Stimulated activated CD4-positive, alpha-beta T cell treated with anti-CD3 and anti-CD28 coated beads, TNF-alpha, amount 100 ng/mL, for 4 hours (primary cell): ENCODE results near the gene SPDYE8.
"Not testable (repeated sequence)": the region's sequence is repeated elsewhere in the genome, so short reads cannot be mapped to it uniquely, and the experiment has no call there.

Experiments
- DNase-seq, 3 experiments: peaks; one replicate each; pipeline ENCODE4 v3.0.0-alpha.2; 2020; ENCODE audit warnings: low read depth in 3 of 3

SPDYE8 gene

GRCh38 chr7:73029666-73030065, at the start of gene SPDYE8:
SPDYE8 (minus strand) TSS chr7:73029766; CDS start chr7:73027966, 1,800 bp downstream.
- not testable (repeated sequence) for DNase-seq

- DNase-seq, result not testable (repeated sequence)
These were observed 28.2 kb upstream of the SPDYE8 start, which contains the start of gene SPDYE11 for GRCh38 chr7:73057811-73058210. SPDYE11 (minus strand) TSS chr7:73057911; CDS start chr7:73056111, 1,800 bp downstream.

- DNase-seq, result not testable (repeated sequence)
These were observed 23.1 kb downstream of the SPDYE8 start for GRCh38 chr7:73006491-73006890.

GRCh38 chr7:73005693-73006447, 23.7 kb downstream of the SPDYE8 start:
- DNase-seq, result peak; percentile 78 to 85 (median 81)

GRCh38 chr7:73005356-73005692, 24.2 kb downstream of the SPDYE8 start:
- DNase-seq, result peak in 2 of 3 experiments; percentile 52 to 56

GRCh38 chr7:72997887-72998468, 31.6 kb downstream of the SPDYE8 start:
- not testable (repeated sequence) for DNase-seq

- DNase-seq, result not testable (repeated sequence)
These were observed 32.1 kb downstream of the SPDYE8 start for GRCh38 chr7:72997447-72997846.

- DNase-seq, result not testable (repeated sequence)
These were observed 34.1 kb downstream of the SPDYE8 start for GRCh38 chr7:72995484-72995883.

- DNase-seq, result not testable (repeated sequence)
These were observed 39.2 kb downstream of the SPDYE8 start for GRCh38 chr7:72990146-72990913.

GRCh38 chr7:72982084-72982483, 47.5 kb downstream of the SPDYE8 start:
- not testable (repeated sequence) for DNase-seq

- DNase-seq, result not testable (repeated sequence)
These were observed 49.2 kb downstream of the SPDYE8 start for GRCh38 chr7:72980382-72980781.

- not testable (repeated sequence) for DNase-seq
These were observed 53.1 kb downstream of the SPDYE8 start for GRCh38 chr7:72976434-72976833.

GRCh38 chr7:72975656-72976286, 53.8 kb downstream of the SPDYE8 start:
- not testable (repeated sequence) for DNase-seq

- not testable (repeated sequence) for DNase-seq
These were observed 54.8 kb downstream of the SPDYE8 start for GRCh38 chr7:72974781-72975180.

- not testable (repeated sequence) for DNase-seq
These were observed 58.1 kb downstream of the SPDYE8 start for GRCh38 chr7:72971505-72971904.
